DOHH2 (cell line): Measurements from ENCODE around the gene PMP22.

Experiments used
- H3F3A ChIP-seq: fragments of 200-600 bp; sonication (generic), shearing (Covaris generic); 2 replicates; pipeline ENCODE4 v1.6.0; 2016; ENCODE audit warnings: antibody characterized with exemption, mild to moderate bottlenecking; ENCODE audit not compliant: control insufficient read depth, insufficient read depth
- H3K27ac ChIP-seq: fragments of 200-600 bp; sonication (generic); 2 replicates; pipeline ENCODE4 v1.5.1; 2014; ENCODE audit warnings: low read depth, mild to moderate bottlenecking, low read length, moderate library complexity
- H3K27me3 ChIP-seq: fragments of 200-600 bp; sonication (generic); 2 replicates; pipeline ENCODE4 v1.6.1; 2014; ENCODE audit warnings: mild to moderate bottlenecking, low read length, mixed read lengths; ENCODE audit not compliant: control insufficient read depth
- H3K36me3 ChIP-seq: fragments of 200-600 bp; sonication (generic); 2 replicates; pipeline ENCODE4 v1.6.1; 2014; ENCODE audit warnings: mild to moderate bottlenecking, low read length, moderate library complexity, mixed read lengths; ENCODE audit not compliant: control insufficient read depth
- H3K4me1 ChIP-seq: fragments of 200-600 bp; sonication (generic); 2 replicates; pipeline ENCODE4 v1.6.1; 2014; ENCODE audit warnings: mild to moderate bottlenecking, low read length, mixed read lengths; ENCODE audit not compliant: control insufficient read depth
- H3K4me2 ChIP-seq: fragments of 200-600 bp; sonication (generic); 2 replicates; pipeline ENCODE4 v1.6.0; 2014; ENCODE audit warnings: mild to moderate bottlenecking, low read length, moderate library complexity
- H3K4me3 ChIP-seq: fragments of 200-600 bp; sonication (generic); 2 replicates; pipeline ENCODE4 v1.5.1; 2014; ENCODE audit warnings: mild to moderate bottlenecking, low read length, mixed read lengths
- H3K79me2 ChIP-seq: fragments of 200-600 bp; sonication (generic); 2 replicates; pipeline ENCODE4 v1.6.1; 2014; ENCODE audit warnings: mild to moderate bottlenecking, low read length, mixed read lengths; ENCODE audit not compliant: control insufficient read depth
- H3K9me2 ChIP-seq: fragments of 200-600 bp; sonication (generic); replicated peaks from 2 replicates; pipeline ENCODE4 v1.6.1; 2014; ENCODE audit warnings: mild to moderate bottlenecking, low read length, mixed read lengths; ENCODE audit not compliant: control insufficient read depth
- H3K9me3 ChIP-seq: fragments of 200-600 bp; sonication (generic); 2 replicates; pipeline ENCODE4 v1.6.1; 2014; ENCODE audit warnings: antibody characterized with exemption, low read length, mixed read lengths; ENCODE audit not compliant: control insufficient read depth, insufficient read depth
- H4K20me1 ChIP-seq: fragments of 200-600 bp; sonication (generic); 2 replicates; pipeline ENCODE4 v1.6.0; 2014; ENCODE audit warnings: low read depth, mild to moderate bottlenecking, antibody characterized with exemption, low read length, moderate library complexity; ENCODE audit not compliant: control insufficient read depth, insufficient read depth
- CTCF ChIP-seq: fragments of 200-600 bp; sonication (generic); IDR thresholded peaks from one replicate; pipeline ENCODE4 v1.5.1; 2014; ENCODE audit warnings: antibody characterized with exemption, mild to moderate bottlenecking, low read depth, low read length; ENCODE audit not compliant: poor library complexity, severe bottlenecking
- EZH2phosphoT487 ChIP-seq: fragments of 200-600 bp; sonication (generic); IDR thresholded peaks from 2 replicates; pipeline ENCODE4 v1.6.1; 2017; ENCODE audit warnings: borderline replicate concordance, mild to moderate bottlenecking, antibody characterized with exemption, low read length, moderate library complexity, mixed read lengths

PMP22 gene

GRCh38 chr17:15284107-15284506, 19.0 kb upstream of the PMP22 start:
- Histone ChIP-seq H3K9me2 (no peaks in the 10 kb centered on the region), H3K4me2 (no peak overlapping the region)
- TF ChIP-seq CTCF, result no peak

DNA sequence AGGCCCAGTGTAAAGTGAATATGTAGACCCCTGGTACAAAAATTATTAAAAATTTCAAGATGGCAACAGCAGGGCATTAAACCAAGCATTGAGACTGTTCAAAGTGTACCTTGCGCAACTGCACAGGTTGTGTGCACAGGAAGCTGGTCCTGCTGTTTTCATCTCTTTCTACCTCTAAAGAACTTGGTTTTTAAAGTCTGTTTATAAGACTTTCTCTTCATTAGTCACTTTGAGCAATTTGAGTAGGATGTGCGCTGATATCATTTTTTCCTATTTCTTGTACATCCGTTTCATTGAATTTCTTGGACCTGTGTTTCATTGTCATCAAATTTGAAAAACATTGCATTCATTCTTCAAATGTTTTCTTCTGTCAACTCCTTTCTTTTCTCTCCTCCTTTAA, 16.8 kb upstream of the PMP22 start:
- Histone ChIP-seq H3K9me2 (no peaks in the 10 kb centered on the region), H3K9me3 (no peaks in the 10 kb centered on the region), H3K79me2 (no peaks in the 10 kb centered on the region), H3K4me3 (no peak overlapping the region), H3K36me3 (no peaks in the 10 kb centered on the region), H3K4me1 (no peaks in the 10 kb centered on the region), H3K27me3 (no peaks in the 10 kb centered on the region), H3F3A (no peaks in the 10 kb centered on the region), H3K27ac (no peak overlapping the region), H4K20me1 (no peaks in the 10 kb centered on the region), H3K4me2 (no peak overlapping the region)
- no peak for TF ChIP-seq EZH2phosphoT487
- no peak for TF ChIP-seq CTCF

More at GRCh38 chr17:15284107-15284506, 19.0 kb upstream of the PMP22 start:
- Histone ChIP-seq H3K36me3 (no peaks in the 10 kb centered on the region), H3K9me3 (no peaks in the 10 kb centered on the region), H3K4me3 (no peak overlapping the region), H3K4me1 (no peaks in the 10 kb centered on the region), H3K27me3 (no peaks in the 10 kb centered on the region), H3K79me2 (no peaks in the 10 kb centered on the region), H3K27ac (no peak overlapping the region), H3F3A (no peaks in the 10 kb centered on the region), H4K20me1 (no peaks in the 10 kb centered on the region)

DNA sequence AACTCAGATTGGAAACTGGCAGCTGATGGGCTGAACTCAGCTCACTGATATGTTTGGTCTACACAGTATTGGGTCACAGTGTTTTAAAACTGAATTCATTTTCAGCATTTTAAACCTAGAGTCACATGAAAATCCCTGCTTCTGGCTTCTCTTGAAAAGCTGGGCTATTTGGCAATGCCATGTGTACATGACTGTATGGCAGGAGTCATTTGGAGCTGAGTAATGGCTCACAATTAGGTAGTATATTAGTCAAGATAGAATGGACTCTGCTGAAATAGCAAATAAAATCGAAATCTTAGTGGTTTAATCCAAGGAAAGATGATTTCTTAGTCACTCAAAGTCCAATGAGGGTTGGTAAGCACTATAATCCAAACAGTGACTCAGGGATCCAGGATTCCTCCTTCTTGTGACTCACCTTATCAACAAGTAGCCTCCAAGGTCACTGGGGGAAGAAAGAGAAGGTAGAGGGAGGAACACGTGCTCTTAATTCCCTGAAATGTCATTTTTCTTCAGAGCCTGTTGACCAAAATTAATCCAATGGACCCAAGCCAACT, 13.9 kb upstream of the PMP22 start:
- no peaks in the 10 kb centered on the region for H3K9me2 ChIP-seq
- no peaks in the 10 kb centered on the region for H4K20me1 ChIP-seq
- no peak overlapping the region for H3K4me3 ChIP-seq
- TF ChIP-seq EZH2phosphoT487, result no peak
- H3F3A ChIP-seq, result no peaks in the 10 kb centered on the region
- no peaks in the 10 kb centered on the region for H3K79me2 ChIP-seq
- H3K4me1 ChIP-seq, result no peaks in the 10 kb centered on the region
- H3K27ac ChIP-seq, result no peak overlapping the region
- no peaks in the 10 kb centered on the region for H3K9me3 ChIP-seq
- no peaks in the 10 kb centered on the region for H3K36me3 ChIP-seq
- no peak overlapping the region for H3K4me2 ChIP-seq
- H3K27me3 ChIP-seq, result no peaks in the 10 kb centered on the region

GRCh38 chr17:15278380-15278779, 13.3 kb upstream of the PMP22 start:
- no peaks in the 10 kb centered on the region for H3K9me2 ChIP-seq
- no peak overlapping the region for H3K4me2 ChIP-seq
- no peak overlapping the region for H3K27ac ChIP-seq
- H3K9me3 ChIP-seq, result no peaks in the 10 kb centered on the region
- H3K4me1 ChIP-seq, result no peaks in the 10 kb centered on the region
- no peaks in the 10 kb centered on the region for H3K27me3 ChIP-seq
- no peaks in the 10 kb centered on the region for H3F3A ChIP-seq
- no peaks in the 10 kb centered on the region for H3K79me2 ChIP-seq
- no peak for TF ChIP-seq EZH2phosphoT487
- no peak for TF ChIP-seq CTCF
- H4K20me1 ChIP-seq, result no peaks in the 10 kb centered on the region
- no peaks in the 10 kb centered on the region for H3K36me3 ChIP-seq
- H3K4me3 ChIP-seq, result no peak overlapping the region
